Gastroesophageal sphincter (tissue), 3 donors: ENCODE measurements around the gene TMEM43.

Experiments used
- POLR2A ChIP-seq, 2 donors: fragments of 450-650 bp; IDR thresholded peaks; one replicate each; pipeline ENCODE4 v1.6.1; 2017; ENCODE audit warnings: antibody characterized with exemption in 2 of 2, mild to moderate bottlenecking in 2 of 2, moderate library complexity in 1 of 2
- TF ChIP-seq, protein P1 (sequence below), 4 experiments: fragments of 200-600 bp in 2 of 4; fragments of 450-650 bp in 2 of 4; sonication (generic) in 1 of 4; IDR thresholded peaks; one replicate each; pipeline ENCODE4 v1.5.1; 2017 to 2019; ENCODE audit warnings: antibody characterized with exemption in 4 of 4, mild to moderate bottlenecking in 2 of 4, moderate library complexity in 2 of 4

DNA sequence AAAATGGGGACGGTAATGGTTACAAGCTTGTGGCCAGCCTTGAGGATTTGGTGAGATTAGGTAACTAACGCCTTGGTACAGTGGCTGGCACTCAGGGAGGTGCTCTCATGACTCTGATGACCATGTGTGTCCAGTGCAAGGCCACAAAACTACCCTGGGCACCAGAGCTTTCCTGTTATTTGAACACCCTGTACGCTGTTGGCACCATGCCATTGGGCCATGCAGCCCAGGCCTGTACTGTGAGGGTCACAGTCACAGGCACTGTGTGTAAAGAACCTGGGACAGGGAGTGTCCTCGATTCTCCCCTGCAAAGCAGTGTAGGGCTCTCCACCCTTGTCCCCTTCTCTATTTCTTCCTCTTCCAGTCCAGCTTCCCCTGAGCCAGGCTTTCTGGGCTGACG, 6.3 kb downstream of the TMEM43 start:
- TF ChIP-seq, protein P1, sequence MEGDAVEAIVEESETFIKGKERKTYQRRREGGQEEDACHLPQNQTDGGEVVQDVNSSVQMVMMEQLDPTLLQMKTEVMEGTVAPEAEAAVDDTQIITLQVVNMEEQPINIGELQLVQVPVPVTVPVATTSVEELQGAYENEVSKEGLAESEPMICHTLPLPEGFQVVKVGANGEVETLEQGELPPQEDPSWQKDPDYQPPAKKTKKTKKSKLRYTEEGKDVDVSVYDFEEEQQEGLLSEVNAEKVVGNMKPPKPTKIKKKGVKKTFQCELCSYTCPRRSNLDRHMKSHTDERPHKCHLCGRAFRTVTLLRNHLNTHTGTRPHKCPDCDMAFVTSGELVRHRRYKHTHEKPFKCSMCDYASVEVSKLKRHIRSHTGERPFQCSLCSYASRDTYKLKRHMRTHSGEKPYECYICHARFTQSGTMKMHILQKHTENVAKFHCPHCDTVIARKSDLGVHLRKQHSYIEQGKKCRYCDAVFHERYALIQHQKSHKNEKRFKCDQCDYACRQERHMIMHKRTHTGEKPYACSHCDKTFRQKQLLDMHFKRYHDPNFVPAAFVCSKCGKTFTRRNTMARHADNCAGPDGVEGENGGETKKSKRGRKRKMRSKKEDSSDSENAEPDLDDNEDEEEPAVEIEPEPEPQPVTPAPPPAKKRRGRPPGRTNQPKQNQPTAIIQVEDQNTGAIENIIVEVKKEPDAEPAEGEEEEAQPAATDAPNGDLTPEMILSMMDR (IDR thresholded peaks at IDR 0.05), result no peak
- no peak for TF ChIP-seq POLR2A (IDR thresholded peaks at IDR 0.05)
